HepG2 (cell line): ENCODE measurements around the gene CD14. TPM values are rescaled to one million over a fixed set of nuclear protein-coding genes. Genes with fewer than 3 reads are reported as not detected.

Experiments used
- FOXJ3 ChIP-seq: sonication (generic); formaldehyde crosslinking; IDR thresholded peaks from 2 replicates; pipeline ENCODE4 v1.4.0; 2020; ENCODE audit warnings: missing genetic modification reagents, mild to moderate bottlenecking, borderline replicate concordance
- GLI4 ChIP-seq: sonication (generic); formaldehyde crosslinking; IDR thresholded peaks from 2 replicates; pipeline ENCODE4 v1.5.1; 2020; ENCODE audit warnings: missing genetic modification reagents, mild to moderate bottlenecking, moderate library complexity, borderline replicate concordance
- HNRNPL ChIP-seq: fragments of 200-400 bp; formaldehyde crosslinking; IDR thresholded peaks from 2 replicates; pipeline ENCODE4 v1.6.1; 2017; ENCODE audit warnings: mild to moderate bottlenecking, low read depth, low read length
- REXO4 ChIP-seq: sonication (generic); formaldehyde crosslinking; IDR thresholded peaks from 2 replicates; pipeline ENCODE4 v1.8.0; 2022; ENCODE audit warnings: missing genetic modification reagents, mild to moderate bottlenecking, borderline replicate concordance
- YEATS2 ChIP-seq: sonication (generic); formaldehyde crosslinking; IDR thresholded peaks from 2 replicates; pipeline ENCODE4 v1.4.0; 2020; ENCODE audit warnings: missing genetic modification reagents, borderline replicate concordance
- ZBTB38 ChIP-seq: sonication (generic); formaldehyde crosslinking; IDR thresholded peaks from 2 replicates; pipeline ENCODE4 v1.5.1; 2020; ENCODE audit warnings: mild to moderate bottlenecking, missing genetic modification reagents
- ZNF510 ChIP-seq: sonication (generic); formaldehyde crosslinking; IDR thresholded peaks from 2 replicates; pipeline ENCODE4 v1.4.0; 2020; ENCODE audit warnings: low read depth, mild to moderate bottlenecking, missing genetic modification reagents
- ZNF552 ChIP-seq: sonication (generic); formaldehyde crosslinking; IDR thresholded peaks from 2 replicates; pipeline ENCODE4 v1.9.0; 2022; ENCODE audit warnings: missing genetic modification reagents, mild to moderate bottlenecking, borderline replicate concordance
- ZSCAN9 ChIP-seq: IDR thresholded peaks from 2 replicates; pipeline ENCODE4 v1.6.1; 2016; ENCODE audit warnings: borderline replicate concordance
- polyA plus RNA-seq, 8 experiments: library from polyadenylated mRNA; depleted of rRNA in 3 of 8; stranded (reverse) in 7 of 8; unstranded in 1 of 8; fragments of >200 nt; fragmentation: Illumina TruSeq in 4 of 8; extraction: Trizol in 4 of 8; gene quantifications; 2 replicates each; pipeline versions ENCODE4 v1.2.1 to v1.2.3, GENCODE V29; 2011 to 2016; ENCODE audit warnings: low read depth in 4 of 8, missing spikeins in 1 of 8, mixed read lengths in 1 of 8; ENCODE audit not compliant: insufficient read depth in 1 of 8
- total RNA-seq, 5 experiments: library from RNA; depleted of rRNA; stranded (reverse); fragments of >200 nt; fragmentation: Illumina TruSeq; extraction: Trizol; gene quantifications; 2 replicates each; pipeline ENCODE4 v1.2.3, GENCODE V29; 2016; ENCODE audit warnings: low read depth in 1 of 5
- TF ChIP-seq, protein P1 (sequence below): sonication (generic); formaldehyde crosslinking; IDR thresholded peaks from 2 replicates; pipeline ENCODE4 v1.5.0; 2020; ENCODE audit warnings: mild to moderate bottlenecking, missing genetic modification reagents
- TF ChIP-seq, protein P2 (sequence below): sonication (generic); formaldehyde crosslinking; IDR thresholded peaks from 2 replicates; pipeline ENCODE4 v1.4.0; 2020; ENCODE audit warnings: mild to moderate bottlenecking, missing genetic modification reagents
- TF ChIP-seq, protein P3 (sequence below): sonication (generic); formaldehyde crosslinking; IDR thresholded peaks from 2 replicates; pipeline ENCODE4 v1.8.0; 2023; ENCODE audit warnings: mild to moderate bottlenecking, missing genetic modification reagents
- TF ChIP-seq, protein P4 (sequence below), 2 experiments: fragments of 450-650 bp in 1 of 2; sonication (generic) in 1 of 2; formaldehyde crosslinking; IDR thresholded peaks; 2 replicates each; pipeline versions ENCODE4 v1.5.0 to v1.8.0; 2020 to 2022; ENCODE audit warnings: mild to moderate bottlenecking in 1 of 2, missing genetic modification reagents in 1 of 2
- TF ChIP-seq, protein P5 (sequence below): sonication (generic); formaldehyde crosslinking; IDR thresholded peaks from 2 replicates; pipeline ENCODE4 v1.4.0; 2020; ENCODE audit warnings: missing genetic modification reagents

Gene CD14
- total and polyA plus RNA-seq, 2 of the 13 experiments (the other 11 are each of a cell fraction or from before 2014, with no cell fraction given), result 1.7 to 4.7 TPM

DNA sequence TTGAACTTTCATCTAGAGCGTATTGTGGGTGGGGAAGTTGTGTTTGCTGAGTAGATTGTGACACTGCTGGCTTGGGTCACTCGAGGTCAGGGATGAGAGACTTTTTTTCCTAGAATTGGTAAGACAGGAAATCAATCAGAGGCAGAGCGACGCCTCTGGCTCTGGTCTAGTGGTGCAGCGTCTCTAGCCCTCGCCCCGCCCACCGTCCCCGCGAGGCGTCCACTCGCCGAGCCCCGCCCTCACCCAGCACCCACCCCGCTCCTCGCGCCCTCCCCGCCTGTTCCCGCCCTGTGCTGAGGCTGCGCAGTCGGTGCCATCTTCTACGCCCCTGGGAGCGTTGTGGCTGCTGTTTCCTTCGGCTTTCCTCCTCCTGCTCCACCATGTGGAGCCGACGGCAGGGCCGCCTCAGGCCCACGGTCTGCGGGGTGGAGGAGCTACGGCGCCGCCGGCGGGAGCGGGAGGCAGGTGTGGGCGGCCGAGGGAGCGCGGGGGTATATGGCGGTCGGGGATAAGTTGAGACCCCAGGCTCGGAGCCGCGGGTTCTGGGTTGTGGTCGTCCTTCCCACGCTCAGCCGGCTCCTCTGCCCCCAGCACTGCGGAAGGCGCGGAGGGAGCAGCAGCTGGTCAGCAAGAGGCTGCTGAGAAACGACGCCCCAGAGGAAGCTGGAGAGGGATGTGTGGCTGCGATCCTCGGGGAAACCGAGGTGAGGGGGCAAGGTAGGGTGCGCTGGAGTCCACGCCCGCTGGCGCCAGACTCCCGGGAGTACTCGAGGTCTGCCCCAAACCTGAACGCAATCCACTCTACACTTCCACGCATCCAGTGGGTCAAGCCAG lies 6.4 kb upstream of the CD14 start, which contains the start of gene TMCO6 (continued):
- TF ChIP-seq, protein P1, sequence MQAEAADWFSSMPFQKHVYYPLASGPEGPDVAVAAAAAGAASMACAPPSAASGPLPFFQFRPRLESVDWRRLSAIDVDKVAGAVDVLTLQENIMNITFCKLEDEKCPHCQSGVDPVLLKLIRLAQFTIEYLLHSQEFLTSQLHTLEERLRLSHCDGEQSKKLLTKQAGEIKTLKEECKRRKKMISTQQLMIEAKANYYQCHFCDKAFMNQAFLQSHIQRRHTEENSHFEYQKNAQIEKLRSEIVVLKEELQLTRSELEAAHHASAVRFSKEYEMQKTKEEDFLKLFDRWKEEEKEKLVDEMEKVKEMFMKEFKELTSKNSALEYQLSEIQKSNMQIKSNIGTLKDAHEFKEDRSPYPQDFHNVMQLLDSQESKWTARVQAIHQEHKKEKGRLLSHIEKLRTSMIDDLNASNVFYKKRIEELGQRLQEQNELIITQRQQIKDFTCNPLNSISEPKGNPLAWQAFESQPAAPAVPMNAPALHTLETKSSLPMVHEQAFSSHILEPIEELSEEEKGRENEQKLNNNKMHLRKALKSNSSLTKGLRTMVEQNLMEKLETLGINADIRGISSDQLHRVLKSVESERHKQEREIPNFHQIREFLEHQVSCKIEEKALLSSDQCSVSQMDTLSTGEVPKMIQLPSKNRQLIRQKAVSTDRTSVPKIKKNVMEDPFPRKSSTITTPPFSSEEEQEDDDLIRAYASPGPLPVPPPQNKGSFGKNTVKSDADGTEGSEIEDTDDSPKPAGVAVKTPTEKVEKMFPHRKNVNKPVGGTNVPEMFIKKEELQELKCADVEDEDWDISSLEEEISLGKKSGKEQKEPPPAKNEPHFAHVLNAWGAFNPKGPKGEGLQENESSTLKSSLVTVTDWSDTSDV (CRISPR knock-in tag), result 0 out of 2 replicates have a peak, but pooled peaks have one; percentile 35
- TF ChIP-seq ZBTB38 (CRISPR knock-in tag) (peak; percentile 49; the same call in 1 of the 2 replicates), GLI4 (no peak), ZNF510 (CRISPR knock-in tag) (peak; percentile 77; the same call in 1 of the 2 replicates), HNRNPL (no peak; the same call in 1 of the 2 replicates), ZNF552 (CRISPR knock-in tag) (peak; percentile 73; the same call in 1 of the 2 replicates), YEATS2 (CRISPR knock-in tag) (0 out of 2 replicates have a peak, but pooled peaks have one; percentile 54), ZSCAN9 (CRISPR knock-in tag) (no peak), FOXJ3 (CRISPR knock-in tag) (peak; percentile 61; the same call in 1 of the 2 replicates), REXO4 (CRISPR knock-in tag) (0 out of 2 replicates have a peak, but pooled peaks have one; percentile 23)
- TF ChIP-seq, protein P2, sequence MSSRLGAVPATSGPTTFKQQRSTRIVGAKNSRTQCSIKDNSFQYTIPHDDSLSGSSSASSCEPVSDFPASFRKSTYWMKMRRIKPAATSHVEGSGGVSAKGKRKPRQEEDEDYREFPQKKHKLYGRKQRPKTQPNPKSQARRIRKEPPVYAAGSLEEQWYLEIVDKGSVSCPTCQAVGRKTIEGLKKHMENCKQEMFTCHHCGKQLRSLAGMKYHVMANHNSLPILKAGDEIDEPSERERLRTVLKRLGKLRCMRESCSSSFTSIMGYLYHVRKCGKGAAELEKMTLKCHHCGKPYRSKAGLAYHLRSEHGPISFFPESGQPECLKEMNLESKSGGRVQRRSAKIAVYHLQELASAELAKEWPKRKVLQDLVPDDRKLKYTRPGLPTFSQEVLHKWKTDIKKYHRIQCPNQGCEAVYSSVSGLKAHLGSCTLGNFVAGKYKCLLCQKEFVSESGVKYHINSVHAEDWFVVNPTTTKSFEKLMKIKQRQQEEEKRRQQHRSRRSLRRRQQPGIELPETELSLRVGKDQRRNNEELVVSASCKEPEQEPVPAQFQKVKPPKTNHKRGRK (CRISPR knock-in tag), result no peak
- TF ChIP-seq, protein P3, sequence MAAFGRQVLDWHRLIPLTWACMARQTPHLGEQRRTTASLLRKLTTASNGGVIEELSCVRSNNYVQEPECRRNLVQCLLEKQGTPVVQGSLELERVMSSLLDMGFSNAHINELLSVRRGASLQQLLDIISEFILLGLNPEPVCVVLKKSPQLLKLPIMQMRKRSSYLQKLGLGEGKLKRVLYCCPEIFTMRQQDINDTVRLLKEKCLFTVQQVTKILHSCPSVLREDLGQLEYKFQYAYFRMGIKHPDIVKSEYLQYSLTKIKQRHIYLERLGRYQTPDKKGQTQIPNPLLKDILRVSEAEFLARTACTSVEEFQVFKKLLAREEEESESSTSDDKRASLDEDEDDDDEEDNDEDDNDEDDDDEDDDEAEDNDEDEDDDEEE (CRISPR knock-in tag), result no peak; the same call in 1 of the 2 replicates
- TF ChIP-seq, protein P4, sequence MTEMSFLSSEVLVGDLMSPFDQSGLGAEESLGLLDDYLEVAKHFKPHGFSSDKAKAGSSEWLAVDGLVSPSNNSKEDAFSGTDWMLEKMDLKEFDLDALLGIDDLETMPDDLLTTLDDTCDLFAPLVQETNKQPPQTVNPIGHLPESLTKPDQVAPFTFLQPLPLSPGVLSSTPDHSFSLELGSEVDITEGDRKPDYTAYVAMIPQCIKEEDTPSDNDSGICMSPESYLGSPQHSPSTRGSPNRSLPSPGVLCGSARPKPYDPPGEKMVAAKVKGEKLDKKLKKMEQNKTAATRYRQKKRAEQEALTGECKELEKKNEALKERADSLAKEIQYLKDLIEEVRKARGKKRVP (CRISPR knock-in tag; IDR thresholded peaks at IDR 0.05), result peak in 1 of 2 experiments; percentile 49; a peak in 1 of 4 replicates
- TF ChIP-seq, protein P5, sequence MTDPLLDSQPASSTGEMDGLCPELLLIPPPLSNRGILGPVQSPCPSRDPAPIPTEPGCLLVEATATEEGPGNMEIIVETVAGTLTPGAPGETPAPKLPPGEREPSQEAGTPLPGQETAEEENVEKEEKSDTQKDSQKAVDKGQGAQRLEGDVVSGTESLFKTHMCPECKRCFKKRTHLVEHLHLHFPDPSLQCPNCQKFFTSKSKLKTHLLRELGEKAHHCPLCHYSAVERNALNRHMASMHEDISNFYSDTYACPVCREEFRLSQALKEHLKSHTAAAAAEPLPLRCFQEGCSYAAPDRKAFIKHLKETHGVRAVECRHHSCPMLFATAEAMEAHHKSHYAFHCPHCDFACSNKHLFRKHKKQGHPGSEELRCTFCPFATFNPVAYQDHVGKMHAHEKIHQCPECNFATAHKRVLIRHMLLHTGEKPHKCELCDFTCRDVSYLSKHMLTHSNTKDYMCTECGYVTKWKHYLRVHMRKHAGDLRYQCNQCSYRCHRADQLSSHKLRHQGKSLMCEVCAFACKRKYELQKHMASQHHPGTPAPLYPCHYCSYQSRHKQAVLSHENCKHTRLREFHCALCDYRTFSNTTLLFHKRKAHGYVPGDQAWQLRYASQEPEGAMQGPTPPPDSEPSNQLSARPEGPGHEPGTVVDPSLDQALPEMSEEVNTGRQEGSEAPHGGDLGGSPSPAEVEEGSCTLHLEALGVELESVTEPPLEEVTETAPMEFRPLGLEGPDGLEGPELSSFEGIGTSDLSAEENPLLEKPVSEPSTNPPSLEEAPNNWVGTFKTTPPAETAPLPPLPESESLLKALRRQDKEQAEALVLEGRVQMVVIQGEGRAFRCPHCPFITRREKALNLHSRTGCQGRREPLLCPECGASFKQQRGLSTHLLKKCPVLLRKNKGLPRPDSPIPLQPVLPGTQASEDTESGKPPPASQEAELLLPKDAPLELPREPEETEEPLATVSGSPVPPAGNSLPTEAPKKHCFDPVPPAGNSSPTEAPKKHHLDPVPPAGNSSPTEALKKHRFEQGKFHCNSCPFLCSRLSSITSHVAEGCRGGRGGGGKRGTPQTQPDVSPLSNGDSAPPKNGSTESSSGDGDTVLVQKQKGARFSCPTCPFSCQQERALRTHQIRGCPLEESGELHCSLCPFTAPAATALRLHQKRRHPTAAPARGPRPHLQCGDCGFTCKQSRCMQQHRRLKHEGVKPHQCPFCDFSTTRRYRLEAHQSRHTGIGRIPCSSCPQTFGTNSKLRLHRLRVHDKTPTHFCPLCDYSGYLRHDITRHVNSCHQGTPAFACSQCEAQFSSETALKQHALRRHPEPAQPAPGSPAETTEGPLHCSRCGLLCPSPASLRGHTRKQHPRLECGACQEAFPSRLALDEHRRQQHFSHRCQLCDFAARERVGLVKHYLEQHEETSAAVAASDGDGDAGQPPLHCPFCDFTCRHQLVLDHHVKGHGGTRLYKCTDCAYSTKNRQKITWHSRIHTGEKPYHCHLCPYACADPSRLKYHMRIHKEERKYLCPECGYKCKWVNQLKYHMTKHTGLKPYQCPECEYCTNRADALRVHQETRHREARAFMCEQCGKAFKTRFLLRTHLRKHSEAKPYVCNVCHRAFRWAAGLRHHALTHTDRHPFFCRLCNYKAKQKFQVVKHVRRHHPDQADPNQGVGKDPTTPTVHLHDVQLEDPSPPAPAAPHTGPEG (CRISPR knock-in tag), result no peak
